ENCODE data around the gene RIC1.

RIC1 gene

GRCh38 chr9:5614192-5614591 is 14.7 kb upstream of the RIC1 start:
- Histone ChIP-seq H2BK120ac (ENCODE audit: insufficient read depth, low read length, poor library complexity) (no peak overlapping the region), H3K27me3 (ENCODE audit: insufficient read depth, low read length) (no peaks in the 10 kb centered on the region), H3K4me1 (ENCODE audit: control insufficient read depth in 1 of 2, insufficient read depth in 2 of 2, low read length in 2 of 2) (no peaks in the 10 kb centered on the region), H2AK5ac (ENCODE audit: low read length) (no peak overlapping the region), H4K8ac (ENCODE audit: low read depth, low read length) (no peak overlapping the region), H3K4me3 (ENCODE audit: low read depth, low read length) (no peak overlapping the region), H3K4me2 (ENCODE audit: low read length) (no peak overlapping the region), H3K27ac (ENCODE audit: low read depth, low read length) (no peak overlapping the region), H3K4ac (ENCODE audit: low read depth, low read length) (no peak overlapping the region), H4K91ac (ENCODE audit: low read depth, low read length) (no peak overlapping the region), H3K14ac (ENCODE audit: low read length) (no peak overlapping the region), H2BK5ac (ENCODE audit: low read depth, low read length, poor library complexity) (no peak overlapping the region), H2BK12ac (ENCODE audit: low read length) (no peak overlapping the region), H4K12ac (ENCODE audit: low read depth, low read length) (no peak overlapping the region), H3K79me2 (ENCODE audit: control insufficient read depth, insufficient read depth, low read length, poor library complexity) (no peaks in the 10 kb centered on the region), H2AFZ (ENCODE audit: insufficient read depth, low read length, poor library complexity) (no peak overlapping the region), H3K36me3 (ENCODE audit: control insufficient read depth in 1 of 2, insufficient read depth in 2 of 2, low read length in 2 of 2) (no peaks in the 10 kb centered on the region), H3K9ac (ENCODE audit: low read length) (no peak overlapping the region), H3K79me1 (ENCODE audit: low read length) (no peaks in the 10 kb centered on the region), H3K18ac (ENCODE audit: low read length) (no peak overlapping the region), H3K9me3 (ENCODE audit: insufficient read depth, low read depth, low read length) (no peaks in the 10 kb centered on the region), H3K23ac (ENCODE audit: low read length) (no peak overlapping the region)
- WGBS (ENCODE audit: extremely low coverage, insufficient coverage, insufficient read length) = no CpG with 5 or more reads among the region's 4 CpGs
- DNase-seq = no peak

- no peak overlapping the region for H3K4ac ChIP-seq (ENCODE audit: low read depth, low read length)
- DNase-seq = no peak
- no CpG with 5 or more reads among the region's 3 CpGs for WGBS (ENCODE audit: extremely low coverage, insufficient coverage, insufficient read length)
These were observed 13.9 kb upstream of the RIC1 start for GRCh38 chr9:5614985-5615384.

DNA sequence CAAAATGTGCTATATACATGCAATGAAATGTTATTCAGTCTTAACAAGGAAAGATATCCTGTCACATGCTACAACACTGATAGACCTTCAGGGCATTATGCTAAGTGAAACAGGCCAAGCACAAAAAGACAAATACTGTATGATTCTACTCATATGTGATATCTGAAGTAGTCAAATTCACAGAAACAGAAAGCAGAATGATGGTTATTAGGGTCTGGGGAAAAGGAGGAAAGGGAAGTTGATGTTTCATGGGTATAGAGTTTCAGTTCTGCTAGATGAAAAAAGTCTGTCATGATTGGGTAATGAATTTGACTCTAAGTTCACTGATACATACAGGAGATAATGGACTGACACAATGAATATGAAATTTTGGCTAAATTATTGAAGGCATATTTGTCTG is 11.2 kb upstream of the RIC1 start:
- H4K12ac ChIP-seq (ENCODE audit: low read depth, low read length) = no peak overlapping the region
- no peaks in the 10 kb centered on the region for H3K36me3 ChIP-seq (ENCODE audit: control insufficient read depth in 1 of 2, insufficient read depth in 2 of 2, low read length in 2 of 2)
- H2BK120ac ChIP-seq (ENCODE audit: insufficient read depth, low read length, poor library complexity) = no peak overlapping the region
- no peaks in the 10 kb centered on the region for H3K27me3 ChIP-seq (ENCODE audit: insufficient read depth, low read length)
- no peak overlapping the region for H3K23ac ChIP-seq (ENCODE audit: low read length)
- no peak overlapping the region for H2AK5ac ChIP-seq (ENCODE audit: low read length)
- no peak overlapping the region for H4K8ac ChIP-seq (ENCODE audit: low read depth, low read length)
- no peak overlapping the region for H3K18ac ChIP-seq (ENCODE audit: low read length)
- no peaks in the 10 kb centered on the region for H3K9me3 ChIP-seq (ENCODE audit: insufficient read depth, low read depth, low read length)
- H3K79me2 ChIP-seq (ENCODE audit: control insufficient read depth, insufficient read depth, low read length, poor library complexity) = no peaks in the 10 kb centered on the region
- H3K14ac ChIP-seq (ENCODE audit: low read length) = no peak overlapping the region
- H4K91ac ChIP-seq (ENCODE audit: low read depth, low read length) = no peak overlapping the region
- H3K4me2 ChIP-seq (ENCODE audit: low read length) = no peak overlapping the region
- H3K79me1 ChIP-seq (ENCODE audit: low read length) = no peaks in the 10 kb centered on the region
- no peak overlapping the region for H2BK5ac ChIP-seq (ENCODE audit: low read depth, low read length, poor library complexity)
- H3K9ac ChIP-seq (ENCODE audit: low read length) = no peak overlapping the region
- H3K27ac ChIP-seq (ENCODE audit: low read depth, low read length) = no peak overlapping the region
- H3K4me3 ChIP-seq (ENCODE audit: low read depth, low read length) = no peak overlapping the region
- no peaks in the 10 kb centered on the region for H3K4me1 ChIP-seq (ENCODE audit: control insufficient read depth in 1 of 2, insufficient read depth in 2 of 2, low read length in 2 of 2)
- DNase-seq = no peak
- H2BK12ac ChIP-seq (ENCODE audit: low read length) = no peak overlapping the region
- H2AFZ ChIP-seq (ENCODE audit: insufficient read depth, low read length, poor library complexity) = no peak overlapping the region
- no peak overlapping the region for H3K4ac ChIP-seq (ENCODE audit: low read depth, low read length)

More at GRCh38 chr9:5614985-5615384, 13.9 kb upstream of the RIC1 start:
- Histone ChIP-seq H4K91ac (ENCODE audit: low read depth, low read length) (no peak overlapping the region), H2AFZ (ENCODE audit: insufficient read depth, low read length, poor library complexity) (no peak overlapping the region), H4K12ac (ENCODE audit: low read depth, low read length) (no peak overlapping the region), H3K36me3 (ENCODE audit: control insufficient read depth in 1 of 2, insufficient read depth in 2 of 2, low read length in 2 of 2) (no peaks in the 10 kb centered on the region), H3K9me3 (ENCODE audit: insufficient read depth, low read depth, low read length) (no peaks in the 10 kb centered on the region), H3K18ac (ENCODE audit: low read length) (no peak overlapping the region), H3K9ac (ENCODE audit: low read length) (no peak overlapping the region), H3K4me3 (ENCODE audit: low read depth, low read length) (no peak overlapping the region), H3K4me1 (ENCODE audit: control insufficient read depth in 1 of 2, insufficient read depth in 2 of 2, low read length in 2 of 2) (no peaks in the 10 kb centered on the region), H3K14ac (ENCODE audit: low read length) (no peak overlapping the region), H2BK120ac (ENCODE audit: insufficient read depth, low read length, poor library complexity) (no peak overlapping the region), H2BK5ac (ENCODE audit: low read depth, low read length, poor library complexity) (no peak overlapping the region), H3K23ac (ENCODE audit: low read length) (no peak overlapping the region), H3K27me3 (ENCODE audit: insufficient read depth, low read length) (no peaks in the 10 kb centered on the region), H3K79me2 (ENCODE audit: control insufficient read depth, insufficient read depth, low read length, poor library complexity) (no peaks in the 10 kb centered on the region), H2BK12ac (ENCODE audit: low read length) (no peak overlapping the region), H3K79me1 (ENCODE audit: low read length) (no peaks in the 10 kb centered on the region), H2AK5ac (ENCODE audit: low read length) (no peak overlapping the region), H4K8ac (ENCODE audit: low read depth, low read length) (no peak overlapping the region), H3K4me2 (ENCODE audit: low read length) (no peak overlapping the region), H3K27ac (ENCODE audit: low read depth, low read length) (no peak overlapping the region)

- no peak overlapping the region for H4K91ac ChIP-seq (ENCODE audit: low read depth, low read length)
- no peak overlapping the region for H3K18ac ChIP-seq (ENCODE audit: low read length)
- H3K79me2 ChIP-seq (ENCODE audit: control insufficient read depth, insufficient read depth, low read length, poor library complexity) = no peaks in the 10 kb centered on the region
- H4K8ac ChIP-seq (ENCODE audit: low read depth, low read length) = no peak overlapping the region
- H3K4me1 ChIP-seq (ENCODE audit: control insufficient read depth in 1 of 2, insufficient read depth in 2 of 2, low read length in 2 of 2) = no peaks in the 10 kb centered on the region
- no peaks in the 10 kb centered on the region for H3K9me3 ChIP-seq (ENCODE audit: insufficient read depth, low read depth, low read length)
- H3K27me3 ChIP-seq (ENCODE audit: insufficient read depth, low read length) = no peaks in the 10 kb centered on the region
- DNase-seq = no peak
- H3K36me3 ChIP-seq (ENCODE audit: control insufficient read depth in 1 of 2, insufficient read depth in 2 of 2, low read length in 2 of 2) = no peaks in the 10 kb centered on the region
- H3K23ac ChIP-seq (ENCODE audit: low read length) = no peak overlapping the region
- H2BK5ac ChIP-seq (ENCODE audit: low read depth, low read length, poor library complexity) = no peak overlapping the region
- H4K12ac ChIP-seq (ENCODE audit: low read depth, low read length) = no peak overlapping the region
- H3K79me1 ChIP-seq (ENCODE audit: low read length) = no peaks in the 10 kb centered on the region
- no peak overlapping the region for H3K4me2 ChIP-seq (ENCODE audit: low read length)
- H2AK5ac ChIP-seq (ENCODE audit: low read length) = no peak overlapping the region
- H3K4ac ChIP-seq (ENCODE audit: low read depth, low read length) = no peak overlapping the region
- WGBS (ENCODE audit: extremely low coverage, insufficient coverage, insufficient read length) = no CpG with 5 or more reads among the region's 2 CpGs
- no peak overlapping the region for H2BK12ac ChIP-seq (ENCODE audit: low read length)
- H3K9ac ChIP-seq (ENCODE audit: low read length) = no peak overlapping the region
- H2BK120ac ChIP-seq (ENCODE audit: insufficient read depth, low read length, poor library complexity) = no peak overlapping the region
- no peak overlapping the region for H3K27ac ChIP-seq (ENCODE audit: low read depth, low read length)
- H3K4me3 ChIP-seq (ENCODE audit: low read depth, low read length) = no peak overlapping the region
- no peak overlapping the region for H3K14ac ChIP-seq (ENCODE audit: low read length)
- no peak overlapping the region for H2AFZ ChIP-seq (ENCODE audit: insufficient read depth, low read length, poor library complexity)
These were observed 8.4 kb upstream of the RIC1 start for GRCh38 chr9:5620494-5620893.
